C4-2B (cell line): ENCODE data around the gene IFNA13.
"Not testable (repeated sequence)": the region's sequence is repeated elsewhere in the genome, so short reads cannot be mapped to it uniquely, and the experiment has no call there.

Source experiments
- ZFX ChIP-seq: fragments of 450-650 bp; IDR thresholded peaks from 2 replicates; pipeline ENCODE4 v1.6.1; 2017
- TF ChIP-seq, protein P1 (sequence below): fragments of 450-650 bp; conservative IDR thresholded peaks from 2 replicates; pipeline ENCODE4 v1.5.1; 2017; ENCODE audit warnings: mild to moderate bottlenecking

DNA sequence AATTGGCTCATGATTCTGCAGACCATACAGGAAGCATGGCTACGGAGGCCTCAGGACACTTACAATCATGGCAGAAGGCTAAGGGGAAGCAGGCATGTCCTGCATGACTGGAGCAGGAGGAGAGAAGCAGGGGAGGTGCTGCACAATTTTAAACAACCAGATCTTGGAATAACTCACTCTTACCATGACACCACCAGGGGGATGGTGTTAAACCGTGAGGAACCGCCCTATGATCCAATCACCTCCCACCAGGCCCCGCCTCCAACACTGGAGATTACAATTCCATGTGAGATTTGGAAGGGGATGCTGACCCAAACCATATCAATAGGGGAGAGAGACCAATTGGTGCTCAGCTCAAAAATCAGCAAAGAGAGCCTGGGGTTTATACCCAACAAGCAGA is 3.6 kb upstream of the IFNA13 start:
- TF ChIP-seq, protein P1, sequence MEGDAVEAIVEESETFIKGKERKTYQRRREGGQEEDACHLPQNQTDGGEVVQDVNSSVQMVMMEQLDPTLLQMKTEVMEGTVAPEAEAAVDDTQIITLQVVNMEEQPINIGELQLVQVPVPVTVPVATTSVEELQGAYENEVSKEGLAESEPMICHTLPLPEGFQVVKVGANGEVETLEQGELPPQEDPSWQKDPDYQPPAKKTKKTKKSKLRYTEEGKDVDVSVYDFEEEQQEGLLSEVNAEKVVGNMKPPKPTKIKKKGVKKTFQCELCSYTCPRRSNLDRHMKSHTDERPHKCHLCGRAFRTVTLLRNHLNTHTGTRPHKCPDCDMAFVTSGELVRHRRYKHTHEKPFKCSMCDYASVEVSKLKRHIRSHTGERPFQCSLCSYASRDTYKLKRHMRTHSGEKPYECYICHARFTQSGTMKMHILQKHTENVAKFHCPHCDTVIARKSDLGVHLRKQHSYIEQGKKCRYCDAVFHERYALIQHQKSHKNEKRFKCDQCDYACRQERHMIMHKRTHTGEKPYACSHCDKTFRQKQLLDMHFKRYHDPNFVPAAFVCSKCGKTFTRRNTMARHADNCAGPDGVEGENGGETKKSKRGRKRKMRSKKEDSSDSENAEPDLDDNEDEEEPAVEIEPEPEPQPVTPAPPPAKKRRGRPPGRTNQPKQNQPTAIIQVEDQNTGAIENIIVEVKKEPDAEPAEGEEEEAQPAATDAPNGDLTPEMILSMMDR: not testable (repeated sequence)
- TF ChIP-seq ZFX: not testable (repeated sequence)
